ENCODE results near the gene INCA1.
A peak's percentile ranks its signal among the peaks of the same experiment; 100 is the strongest.

INCA1 gene

GRCh38 chr17:4951486-4951885 is 45.8 kb downstream of the INCA1 start:
- Histone ChIP-seq H3K27me3 (ENCODE audit: low read length) (no peaks in the 10 kb centered on the region), H4K20me1 (ENCODE audit: low read depth, low read length) (no peaks in the 10 kb centered on the region), H3K9me3 (ENCODE audit: insufficient read depth, low read length) (no peaks in the 10 kb centered on the region), H2AFZ (ENCODE audit: low read depth, low read length, severe bottlenecking) (no peak overlapping the region), H3K79me2 (ENCODE audit: insufficient read depth, low read length) (peaks cover 18% of the 10 kb centered on the region), H3K9ac (ENCODE audit: low read length) (no peak overlapping the region), H3F3A (ENCODE audit: insufficient read depth) (peaks cover 24% of the 10 kb centered on the region), H3K4me2 (ENCODE audit: low read depth, low read length, poor library complexity, severe bottlenecking) (no peak overlapping the region), H3K27ac (ENCODE audit: low read depth, low read length) (no peak overlapping the region), H3K36me3 (ENCODE audit: low read length) (peaks cover 7% of the 10 kb centered on the region; the same call in 1 of the 2 replicates), H3K9me2 (replicated peaks; ENCODE audit: insufficient read depth, low read length) (no peaks in the 10 kb centered on the region), H3K4me3 (ENCODE audit: insufficient read depth, low read length, poor library complexity, severe bottlenecking) (no peak overlapping the region)
- TF ChIP-seq CTCF (IDR thresholded peaks at IDR 0.05; ENCODE audit: insufficient read depth, low read length, poor library complexity, severe bottlenecking) (no peak), EZH2phosphoT487 (conservative IDR thresholded peaks at IDR 0.05; ENCODE audit: low read length) (no peak)

GRCh38 chr17:4950746-4951204 is 46.5 kb downstream of the INCA1 start, which contains the start of gene ENO3:
ENO3 (plus strand) TSS chr17:4951119; CDS start chr17:4951830, 711 bp downstream.
- H3K9me3 ChIP-seq (ENCODE audit: insufficient read depth, low read length), result no peaks in the 10 kb centered on the region
- TF ChIP-seq EZH2phosphoT487 (conservative IDR thresholded peaks at IDR 0.05; ENCODE audit: low read length), result no peak

GRCh38 chr17:4950075-4950745 is 47.1 kb downstream of the INCA1 start:
- H3K9me3 ChIP-seq (ENCODE audit: insufficient read depth, low read length), result no peaks in the 10 kb centered on the region
- H3K27ac ChIP-seq (ENCODE audit: low read depth, low read length), result peak overlapping the region; percentile 100
- H3K4me2 ChIP-seq (ENCODE audit: low read depth, low read length, poor library complexity, severe bottlenecking), result peak overlapping the region; percentile 98
- H3K27me3 ChIP-seq (ENCODE audit: low read length), result no peaks in the 10 kb centered on the region
- no peaks in the 10 kb centered on the region for H3K9me2 ChIP-seq (replicated peaks; ENCODE audit: insufficient read depth, low read length)
- H4K20me1 ChIP-seq (ENCODE audit: low read depth, low read length), result peaks cover 3% of the 10 kb centered on the region; the same call in 1 of the 2 replicates
- H3F3A ChIP-seq (ENCODE audit: insufficient read depth), result peaks cover 36% of the 10 kb centered on the region
- peak overlapping the region; percentile 21 for H2AFZ ChIP-seq (ENCODE audit: low read depth, low read length, severe bottlenecking)
- TF ChIP-seq CTCF (IDR thresholded peaks at IDR 0.05; ENCODE audit: insufficient read depth, low read length, poor library complexity, severe bottlenecking) (no peak), EZH2phosphoT487 (conservative IDR thresholded peaks at IDR 0.05; ENCODE audit: low read length) (no peak)
- H3K36me3 ChIP-seq (ENCODE audit: low read length), result peaks cover 11% of the 10 kb centered on the region; the same call in 1 of the 2 replicates
- peak overlapping the region; percentile 100 for H3K4me3 ChIP-seq (ENCODE audit: insufficient read depth, low read length, poor library complexity, severe bottlenecking)
- H3K9ac ChIP-seq (ENCODE audit: low read length), result peak overlapping the region; percentile 100
- H3K79me2 ChIP-seq (ENCODE audit: insufficient read depth, low read length), result peaks cover 30% of the 10 kb centered on the region

More at GRCh38 chr17:4950746-4951204, 46.5 kb downstream of the INCA1 start, which contains the start of gene ENO3:
- peaks cover 3% of the 10 kb centered on the region; the same call in 1 of the 2 replicates for H4K20me1 ChIP-seq (ENCODE audit: low read depth, low read length)
- H3K27me3 ChIP-seq (ENCODE audit: low read length), result no peaks in the 10 kb centered on the region
- H3K9me2 ChIP-seq (replicated peaks; ENCODE audit: insufficient read depth, low read length), result no peaks in the 10 kb centered on the region
- H3K4me2 ChIP-seq (ENCODE audit: low read depth, low read length, poor library complexity, severe bottlenecking), result peak within 1 kb of the TSS; percentile 98
- H3F3A ChIP-seq (ENCODE audit: insufficient read depth), result peaks cover 31% of the 10 kb centered on the region
- H3K9ac ChIP-seq (ENCODE audit: low read length), result peak within 1 kb of the TSS; percentile 100
- peaks cover 11% of the 10 kb centered on the region; the same call in 1 of the 2 replicates for H3K36me3 ChIP-seq (ENCODE audit: low read length)
- peak within 1 kb of the TSS; percentile 100 for H3K4me3 ChIP-seq (ENCODE audit: insufficient read depth, low read length, poor library complexity, severe bottlenecking)
- H2AFZ ChIP-seq (ENCODE audit: low read depth, low read length, severe bottlenecking), result peak within 1 kb of the TSS; percentile 21
- H3K79me2 ChIP-seq (ENCODE audit: insufficient read depth, low read length), result peaks cover 24% of the 10 kb centered on the region
- H3K27ac ChIP-seq (ENCODE audit: low read depth, low read length), result peak within 1 kb of the TSS; percentile 100
